Stimulated activated CD4-positive, alpha-beta T cell treated with anti-CD3 and anti-CD28 coated beads, Interleukin-2, amount 100 ng/mL, for 24 hours (primary cell): ENCODE data around the gene SEMA4D.
A peak's percentile ranks its signal among the peaks of the same experiment; 100 is the strongest.
"Not testable (repeated sequence)": the region's sequence is repeated elsewhere in the genome, so short reads cannot be mapped to it uniquely, and the experiment has no call there.

ENCODE experiments used
- DNase-seq, 2 donors: peaks; one replicate each; pipeline ENCODE4 v3.0.0-alpha.2; 2020

Gene SEMA4D

GRCh38 chr9:89347651-89348050 is 150.3 kb downstream of the SEMA4D start:
- no peak for DNase-seq

- DNase-seq = no peak
Measured at GRCh38 chr9:89346696-89347095, 151.2 kb downstream of the SEMA4D start.

- DNase-seq = no peak
Measured at GRCh38 chr9:89345476-89345875, 152.4 kb downstream of the SEMA4D start.

- DNase-seq = not testable (repeated sequence)
Measured at GRCh38 chr9:89343812-89344211, 154.1 kb downstream of the SEMA4D start.

GRCh38 chr9:89342948-89343347 is 155.0 kb downstream of the SEMA4D start:
- DNase-seq = no peak

GRCh38 chr9:89342213-89342612 is 155.7 kb downstream of the SEMA4D start:
- no peak for DNase-seq

GRCh38 chr9:89340332-89340731 is 157.6 kb downstream of the SEMA4D start:
- no peak for DNase-seq

GRCh38 chr9:89339807-89340206 is 158.1 kb downstream of the SEMA4D start:
- DNase-seq = no peak

- DNase-seq = no peak
Measured at GRCh38 chr9:89330513-89330912, 167.4 kb downstream of the SEMA4D start.

GRCh38 chr9:89329917-89330316 is 168.0 kb downstream of the SEMA4D start:
- no peak for DNase-seq

- no peak for DNase-seq
Measured at GRCh38 chr9:89328064-89328463, 169.8 kb downstream of the SEMA4D start.

GRCh38 chr9:89325733-89326132 is 172.2 kb downstream of the SEMA4D start:
- DNase-seq = no peak

GRCh38 chr9:89323390-89323789 is 174.5 kb downstream of the SEMA4D start:
- DNase-seq = no peak

- DNase-seq = no peak
Measured at GRCh38 chr9:89319015-89319905, 178.7 kb downstream of the SEMA4D start.

GRCh38 chr9:89318123-89319014 is 179.5 kb downstream of the SEMA4D start, which contains the start of gene SECISBP2:
Gene SECISBP2 (plus strand): TSS chr9:89318500. CDS start chr9:89318577, 77 bp downstream.
- peak; percentile 95 to 96 for DNase-seq

- DNase-seq = no peak
Measured at GRCh38 chr9:89317282-89317681, 180.6 kb downstream of the SEMA4D start.

GRCh38 chr9:89315482-89315881 is 182.4 kb downstream of the SEMA4D start:
- no peak for DNase-seq

GRCh38 chr9:89314955-89315354 is 183.0 kb downstream of the SEMA4D start:
- no peak for DNase-seq

GRCh38 chr9:89313842-89314241 is 184.1 kb downstream of the SEMA4D start:
- DNase-seq = no peak

- no peak for DNase-seq
Measured at GRCh38 chr9:89312222-89312571, 185.7 kb downstream of the SEMA4D start.

GRCh38 chr9:89311346-89312221 is 186.3 kb downstream of the SEMA4D start:
- peak in 1 of 2 donors; percentile 42 for DNase-seq
